SU-DHL-6 (cell line): ENCODE measurements around the gene ASB15.

Experiments
- H2AFZ ChIP-seq: fragments of 200-600 bp; sonication (generic); 2 replicates; pipeline ENCODE4 v1.6.1; 2014; ENCODE audit warnings: low read depth, mild to moderate bottlenecking, moderate library complexity, mixed read lengths, antibody characterized with exemption, low read length; ENCODE audit not compliant: severe bottlenecking
- H3F3A ChIP-seq: fragments of 200-600 bp; shearing (Covaris generic); 2 replicates; pipeline ENCODE4 v1.6.0; 2016; ENCODE audit warnings: antibody characterized with exemption, mild to moderate bottlenecking; ENCODE audit not compliant: insufficient read depth
- H3K27ac ChIP-seq: fragments of 200-600 bp; sonication (generic); 2 replicates; pipeline ENCODE4 v1.5.1; 2016; ENCODE audit warnings: low read depth, mild to moderate bottlenecking, low read length, moderate library complexity, mixed read lengths
- H3K27me3 ChIP-seq: fragments of 200-600 bp; sonication (generic), shearing (Covaris generic); 2 replicates; pipeline ENCODE4 v1.6.0; 2014; ENCODE audit warnings: mild to moderate bottlenecking, low read length
- H3K36me3 ChIP-seq: fragments of 200-600 bp; sonication (generic); 2 replicates; pipeline ENCODE4 v1.6.1; 2014; ENCODE audit warnings: mild to moderate bottlenecking, low read length, mixed read lengths
- H3K4me2 ChIP-seq: fragments of 300-600, 200-600 bp; shearing (Covaris generic), sonication (generic); 2 replicates; pipeline ENCODE4 v1.6.0; 2014; ENCODE audit warnings: low read length, low read depth, mild to moderate bottlenecking; ENCODE audit not compliant: poor library complexity, severe bottlenecking
- H3K4me3 ChIP-seq: fragments of 200-600 bp; sonication (generic); 2 replicates; pipeline ENCODE4 v1.5.1; 2014; ENCODE audit warnings: antibody characterized with exemption, low read length, mild to moderate bottlenecking, mixed read lengths; ENCODE audit not compliant: insufficient read depth, poor library complexity, severe bottlenecking
- H3K79me2 ChIP-seq: fragments of 200-600 bp; sonication (generic); 2 replicates; pipeline ENCODE4 v1.6.1; 2014; ENCODE audit warnings: mild to moderate bottlenecking, low read length, moderate library complexity; ENCODE audit not compliant: insufficient read depth
- H3K9ac ChIP-seq: fragments of 200-600 bp; sonication (generic); 2 replicates; pipeline ENCODE4 v1.7.0; 2014; ENCODE audit warnings: mild to moderate bottlenecking, low read length
- H3K9me2 ChIP-seq: fragments of 200-600 bp; sonication (generic); replicated peaks from 2 replicates; pipeline ENCODE4 v1.6.1; 2014; ENCODE audit warnings: low read length; ENCODE audit not compliant: insufficient read depth
- H3K9me3 ChIP-seq: fragments of 200-600 bp; sonication (generic); 2 replicates; pipeline ENCODE4 v1.6.1; 2014; ENCODE audit warnings: low read length, mixed read lengths; ENCODE audit not compliant: insufficient read depth
- H4K20me1 ChIP-seq: fragments of 200-600 bp; sonication (generic); 2 replicates; pipeline ENCODE4 v1.6.1; 2014; ENCODE audit warnings: low read depth, mild to moderate bottlenecking, antibody characterized with exemption, low read length, moderate library complexity, mixed read lengths
- EZH2phosphoT487 ChIP-seq: fragments of 200-600 bp; sonication (generic), shearing (Covaris generic); conservative IDR thresholded peaks from 2 replicates; pipeline ENCODE4 v1.6.1; 2018; ENCODE audit warnings: mild to moderate bottlenecking, antibody characterized with exemption, low read length, moderate library complexity, mixed read lengths
- TF ChIP-seq, protein P1 (sequence below): fragments of 200-600 bp; sonication (generic); IDR thresholded peaks from one replicate; pipeline ENCODE4 v1.5.1; 2017; ENCODE audit warnings: antibody characterized with exemption, mild to moderate bottlenecking, low read length, moderate library complexity; ENCODE audit not compliant: insufficient read depth, poor library complexity, severe bottlenecking

The ASB15 gene

DNA sequence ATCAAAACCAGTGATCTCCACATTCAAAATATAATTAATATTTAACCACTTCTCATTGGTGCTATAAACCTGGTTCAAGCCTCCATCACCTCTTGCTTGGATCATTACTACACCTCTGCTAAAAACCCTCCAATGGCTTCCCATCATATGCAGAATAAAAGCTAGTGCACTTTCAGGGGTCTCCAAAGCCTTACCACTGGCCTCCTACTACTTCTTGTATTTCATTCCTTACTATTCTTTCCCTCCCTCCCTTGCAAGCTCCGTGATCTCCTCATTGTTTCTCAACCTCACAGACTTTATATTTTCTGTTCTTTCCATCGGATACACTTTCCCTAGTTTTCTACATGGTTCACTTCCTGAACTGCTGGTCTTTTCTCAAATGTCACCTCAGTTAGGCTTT lies 85.5 kb downstream of the ASB15 start:
- Histone ChIP-seq H3K9me2 (no peaks in the 10 kb centered on the region), H3K36me3 (0 out of 2 replicates have a peak, but pooled peaks cover 6% of the 10 kb centered on the region), H3K9ac (no peak overlapping the region), H3K4me3 (no peak overlapping the region), H3K27ac (no peak overlapping the region), H3F3A (peaks cover 7% of the 10 kb centered on the region; the same call in 1 of the 2 replicates), H4K20me1 (no peaks in the 10 kb centered on the region), H3K9me3 (no peaks in the 10 kb centered on the region), H3K79me2 (no peaks in the 10 kb centered on the region), H3K27me3 (no peaks in the 10 kb centered on the region), H2AFZ (no peak overlapping the region), H3K4me2 (no peak overlapping the region)
- TF ChIP-seq, protein P1, sequence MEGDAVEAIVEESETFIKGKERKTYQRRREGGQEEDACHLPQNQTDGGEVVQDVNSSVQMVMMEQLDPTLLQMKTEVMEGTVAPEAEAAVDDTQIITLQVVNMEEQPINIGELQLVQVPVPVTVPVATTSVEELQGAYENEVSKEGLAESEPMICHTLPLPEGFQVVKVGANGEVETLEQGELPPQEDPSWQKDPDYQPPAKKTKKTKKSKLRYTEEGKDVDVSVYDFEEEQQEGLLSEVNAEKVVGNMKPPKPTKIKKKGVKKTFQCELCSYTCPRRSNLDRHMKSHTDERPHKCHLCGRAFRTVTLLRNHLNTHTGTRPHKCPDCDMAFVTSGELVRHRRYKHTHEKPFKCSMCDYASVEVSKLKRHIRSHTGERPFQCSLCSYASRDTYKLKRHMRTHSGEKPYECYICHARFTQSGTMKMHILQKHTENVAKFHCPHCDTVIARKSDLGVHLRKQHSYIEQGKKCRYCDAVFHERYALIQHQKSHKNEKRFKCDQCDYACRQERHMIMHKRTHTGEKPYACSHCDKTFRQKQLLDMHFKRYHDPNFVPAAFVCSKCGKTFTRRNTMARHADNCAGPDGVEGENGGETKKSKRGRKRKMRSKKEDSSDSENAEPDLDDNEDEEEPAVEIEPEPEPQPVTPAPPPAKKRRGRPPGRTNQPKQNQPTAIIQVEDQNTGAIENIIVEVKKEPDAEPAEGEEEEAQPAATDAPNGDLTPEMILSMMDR: no peak
- no peak for TF ChIP-seq EZH2phosphoT487

DNA sequence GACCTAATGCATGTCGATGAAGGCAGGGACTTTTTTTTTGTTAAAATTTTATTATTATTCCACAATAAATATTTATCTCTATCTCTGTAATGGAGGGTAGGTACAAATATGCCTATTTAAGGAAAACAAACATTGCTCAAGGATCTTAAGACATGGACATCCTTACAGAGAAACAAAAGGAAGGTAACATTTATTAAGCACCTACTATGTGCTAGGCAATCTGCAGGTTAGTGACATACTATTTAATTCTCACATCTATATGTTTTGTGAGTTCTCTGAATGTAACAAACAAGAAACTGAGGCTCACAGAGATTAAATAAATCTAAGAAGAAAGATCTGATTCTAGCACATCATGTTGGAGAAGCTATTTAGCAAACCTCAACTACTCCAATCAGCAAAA lies 86.1 kb downstream of the ASB15 start:
- no peak overlapping the region for H3K4me2 ChIP-seq
- H3K27me3 ChIP-seq: no peaks in the 10 kb centered on the region
- H3K4me3 ChIP-seq: no peak overlapping the region
- peaks cover 7% of the 10 kb centered on the region; the same call in 1 of the 2 replicates for H3F3A ChIP-seq
- TF ChIP-seq, protein P1: no peak
- TF ChIP-seq EZH2phosphoT487: no peak
- no peaks in the 10 kb centered on the region for H3K9me3 ChIP-seq
- no peaks in the 10 kb centered on the region for H3K9me2 ChIP-seq
- H4K20me1 ChIP-seq: no peaks in the 10 kb centered on the region
- H3K9ac ChIP-seq: no peak overlapping the region
- H3K36me3 ChIP-seq: 0 out of 2 replicates have a peak, but pooled peaks cover 6% of the 10 kb centered on the region
- H3K27ac ChIP-seq: no peak overlapping the region
- no peak overlapping the region for H2AFZ ChIP-seq
- H3K79me2 ChIP-seq: no peaks in the 10 kb centered on the region
